ENCODE results near the gene EXOSC5. TPM values are rescaled to one million over a fixed set of nuclear protein-coding genes. Genes with fewer than 3 reads are reported as not detected.

EXOSC5 gene
- total RNA-seq, 1 experiment from 2014 or later: 25.2 TPM

DNA sequence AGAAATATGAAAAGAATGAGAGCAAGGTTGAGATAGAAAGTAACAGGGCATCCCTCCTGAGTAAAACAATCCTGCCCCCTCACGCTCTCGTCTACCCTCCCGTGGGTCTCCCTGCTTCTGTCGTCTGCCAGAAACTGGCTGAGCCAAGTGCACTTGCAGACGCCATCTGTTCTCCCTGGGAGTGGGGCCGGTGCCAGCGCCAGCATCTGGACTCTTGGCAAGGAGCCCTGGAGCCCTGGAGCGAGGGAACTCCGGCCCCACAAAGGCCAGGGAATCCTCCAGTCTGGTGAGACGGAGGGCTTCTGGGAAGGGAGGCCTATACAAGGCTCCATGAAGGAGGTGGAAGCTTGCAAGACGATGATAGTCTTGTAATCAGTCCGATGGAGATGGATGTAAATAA lies 23.2 kb downstream of the EXOSC5 start:
- no peak overlapping the region for H3K4me3 ChIP-seq (ENCODE audit: low read depth in 2 of 2, low read length in 2 of 2)
- ATAC-seq (0 out of 2 replicates have a peak, but pooled peaks have one; percentile 26), DNase-seq (ENCODE audit: low read depth, low spot score) (no peak)
- TF ChIP-seq, protein P1, sequence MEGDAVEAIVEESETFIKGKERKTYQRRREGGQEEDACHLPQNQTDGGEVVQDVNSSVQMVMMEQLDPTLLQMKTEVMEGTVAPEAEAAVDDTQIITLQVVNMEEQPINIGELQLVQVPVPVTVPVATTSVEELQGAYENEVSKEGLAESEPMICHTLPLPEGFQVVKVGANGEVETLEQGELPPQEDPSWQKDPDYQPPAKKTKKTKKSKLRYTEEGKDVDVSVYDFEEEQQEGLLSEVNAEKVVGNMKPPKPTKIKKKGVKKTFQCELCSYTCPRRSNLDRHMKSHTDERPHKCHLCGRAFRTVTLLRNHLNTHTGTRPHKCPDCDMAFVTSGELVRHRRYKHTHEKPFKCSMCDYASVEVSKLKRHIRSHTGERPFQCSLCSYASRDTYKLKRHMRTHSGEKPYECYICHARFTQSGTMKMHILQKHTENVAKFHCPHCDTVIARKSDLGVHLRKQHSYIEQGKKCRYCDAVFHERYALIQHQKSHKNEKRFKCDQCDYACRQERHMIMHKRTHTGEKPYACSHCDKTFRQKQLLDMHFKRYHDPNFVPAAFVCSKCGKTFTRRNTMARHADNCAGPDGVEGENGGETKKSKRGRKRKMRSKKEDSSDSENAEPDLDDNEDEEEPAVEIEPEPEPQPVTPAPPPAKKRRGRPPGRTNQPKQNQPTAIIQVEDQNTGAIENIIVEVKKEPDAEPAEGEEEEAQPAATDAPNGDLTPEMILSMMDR (IDR thresholded peaks at IDR 0.05): no peak
- no peak for TF ChIP-seq SIN3A (IDR thresholded peaks at IDR 0.05; ENCODE audit: borderline replicate concordance, insufficient read depth, low read depth, low read length)
- TF ChIP-seq, protein P2, sequence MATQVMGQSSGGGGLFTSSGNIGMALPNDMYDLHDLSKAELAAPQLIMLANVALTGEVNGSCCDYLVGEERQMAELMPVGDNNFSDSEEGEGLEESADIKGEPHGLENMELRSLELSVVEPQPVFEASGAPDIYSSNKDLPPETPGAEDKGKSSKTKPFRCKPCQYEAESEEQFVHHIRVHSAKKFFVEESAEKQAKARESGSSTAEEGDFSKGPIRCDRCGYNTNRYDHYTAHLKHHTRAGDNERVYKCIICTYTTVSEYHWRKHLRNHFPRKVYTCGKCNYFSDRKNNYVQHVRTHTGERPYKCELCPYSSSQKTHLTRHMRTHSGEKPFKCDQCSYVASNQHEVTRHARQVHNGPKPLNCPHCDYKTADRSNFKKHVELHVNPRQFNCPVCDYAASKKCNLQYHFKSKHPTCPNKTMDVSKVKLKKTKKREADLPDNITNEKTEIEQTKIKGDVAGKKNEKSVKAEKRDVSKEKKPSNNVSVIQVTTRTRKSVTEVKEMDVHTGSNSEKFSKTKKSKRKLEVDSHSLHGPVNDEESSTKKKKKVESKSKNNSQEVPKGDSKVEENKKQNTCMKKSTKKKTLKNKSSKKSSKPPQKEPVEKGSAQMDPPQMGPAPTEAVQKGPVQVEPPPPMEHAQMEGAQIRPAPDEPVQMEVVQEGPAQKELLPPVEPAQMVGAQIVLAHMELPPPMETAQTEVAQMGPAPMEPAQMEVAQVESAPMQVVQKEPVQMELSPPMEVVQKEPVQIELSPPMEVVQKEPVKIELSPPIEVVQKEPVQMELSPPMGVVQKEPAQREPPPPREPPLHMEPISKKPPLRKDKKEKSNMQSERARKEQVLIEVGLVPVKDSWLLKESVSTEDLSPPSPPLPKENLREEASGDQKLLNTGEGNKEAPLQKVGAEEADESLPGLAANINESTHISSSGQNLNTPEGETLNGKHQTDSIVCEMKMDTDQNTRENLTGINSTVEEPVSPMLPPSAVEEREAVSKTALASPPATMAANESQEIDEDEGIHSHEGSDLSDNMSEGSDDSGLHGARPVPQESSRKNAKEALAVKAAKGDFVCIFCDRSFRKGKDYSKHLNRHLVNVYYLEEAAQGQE (IDR thresholded peaks at IDR 0.05; ENCODE audit: insufficient read depth in 1 of 2, low read depth in 2 of 2, low read length in 1 of 2): no peak
- ChIA-PET CTCF (no interaction called here), POLR2A (no interaction called here)
- H3K27me3 ChIP-seq (ENCODE audit: control insufficient read depth, insufficient read depth, low read length): no peaks in the 10 kb centered on the region
- in situ Hi-C loops (cut with HindIII; ENCODE audit: low pct_unique_long_range_greater_than_20kb, low sequenced_read_pairs) (no loop called here), intact Hi-C loops (cut with micrococcal nuclease; ENCODE audit: unreplicated experiment) (no loop called here)
- H3K9me3 ChIP-seq (ENCODE audit: control insufficient read depth, insufficient read depth, low read depth, low read length): no peaks in the 10 kb centered on the region
- no peaks in the 10 kb centered on the region for H3K36me3 ChIP-seq (ENCODE audit: control insufficient read depth, insufficient read depth, low read length)
- TSS peak; percentile 39 for BruUV-seq (replicated peaks)
- no peak overlapping the region for H3K27ac ChIP-seq (ENCODE audit: low read length)
- peaks cover 4% of the 10 kb centered on the region; the same call in 1 of the 2 replicates for H3K4me1 ChIP-seq (ENCODE audit: control insufficient read depth, insufficient read depth, low read length)

DNA sequence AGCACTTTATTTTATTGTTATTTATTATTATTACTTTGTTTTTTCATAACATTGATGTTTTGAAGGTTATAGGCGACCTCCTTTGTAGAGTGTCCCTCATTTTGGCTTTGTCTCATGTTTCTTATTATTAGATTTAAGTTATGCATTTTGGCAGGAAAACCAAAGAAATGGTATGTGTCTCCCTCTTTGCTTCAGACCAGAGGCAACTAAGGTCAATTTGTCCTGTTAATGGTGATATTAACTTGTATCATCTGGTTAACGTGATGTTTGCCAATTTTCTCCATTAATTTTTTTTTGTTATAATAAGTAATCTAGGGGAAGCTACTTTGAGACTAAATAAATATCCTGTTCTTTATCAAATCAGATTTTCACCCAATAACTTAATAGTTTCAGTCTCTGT lies 24.7 kb downstream of the EXOSC5 start:
- no peaks in the 10 kb centered on the region for H3K9me3 ChIP-seq (ENCODE audit: control insufficient read depth, insufficient read depth, low read depth, low read length)
- DNase-seq (ENCODE audit: low read depth, low spot score) (no peak), ATAC-seq (no peak)
- H3K27me3 ChIP-seq (ENCODE audit: control insufficient read depth, insufficient read depth, low read length): no peaks in the 10 kb centered on the region
- ChIA-PET POLR2A (interaction anchor here (0.6 to 0.8 kb wide), 2 partner anchors 8 to 432 kb away, joined by 4 read pairs; no protein-coding TSS in a partner anchor), CTCF (no interaction called here)
- TF ChIP-seq, protein P2 (IDR thresholded peaks at IDR 0.05; ENCODE audit: insufficient read depth in 1 of 2, low read depth in 2 of 2, low read length in 1 of 2): no peak
- TF ChIP-seq, protein P1 (IDR thresholded peaks at IDR 0.05): no peak
- TF ChIP-seq SIN3A (IDR thresholded peaks at IDR 0.05; ENCODE audit: borderline replicate concordance, insufficient read depth, low read depth, low read length): no peak
- TF ChIP-seq TCF7L2 (IDR thresholded peaks at IDR 0.05; ENCODE audit: low read depth, low read length): no peak
- TF ChIP-seq POLR2AphosphoS5 (IDR thresholded peaks at IDR 0.05; ENCODE audit: low read depth, low read length): no peak
- no peak overlapping the region for H3K27ac ChIP-seq (ENCODE audit: low read length)
- in situ Hi-C loops (cut with HindIII; ENCODE audit: low pct_unique_long_range_greater_than_20kb, low sequenced_read_pairs): no loop called here
- H3K36me3 ChIP-seq (ENCODE audit: control insufficient read depth, insufficient read depth, low read length): no peaks in the 10 kb centered on the region
- H3K4me1 ChIP-seq (ENCODE audit: control insufficient read depth, insufficient read depth, low read length): peaks cover 4% of the 10 kb centered on the region; the same call in 1 of the 2 replicates
- H3K4me3 ChIP-seq (ENCODE audit: low read depth in 2 of 2, low read length in 2 of 2): no peak overlapping the region
- no TSS peak for BruUV-seq (replicated peaks)
- intact Hi-C loops (cut with micrococcal nuclease; ENCODE audit: unreplicated experiment): no loop called here

All from Panc1 (cell line).